ENCODE results near the gene ARHGAP18.

Gene ARHGAP18

DNA sequence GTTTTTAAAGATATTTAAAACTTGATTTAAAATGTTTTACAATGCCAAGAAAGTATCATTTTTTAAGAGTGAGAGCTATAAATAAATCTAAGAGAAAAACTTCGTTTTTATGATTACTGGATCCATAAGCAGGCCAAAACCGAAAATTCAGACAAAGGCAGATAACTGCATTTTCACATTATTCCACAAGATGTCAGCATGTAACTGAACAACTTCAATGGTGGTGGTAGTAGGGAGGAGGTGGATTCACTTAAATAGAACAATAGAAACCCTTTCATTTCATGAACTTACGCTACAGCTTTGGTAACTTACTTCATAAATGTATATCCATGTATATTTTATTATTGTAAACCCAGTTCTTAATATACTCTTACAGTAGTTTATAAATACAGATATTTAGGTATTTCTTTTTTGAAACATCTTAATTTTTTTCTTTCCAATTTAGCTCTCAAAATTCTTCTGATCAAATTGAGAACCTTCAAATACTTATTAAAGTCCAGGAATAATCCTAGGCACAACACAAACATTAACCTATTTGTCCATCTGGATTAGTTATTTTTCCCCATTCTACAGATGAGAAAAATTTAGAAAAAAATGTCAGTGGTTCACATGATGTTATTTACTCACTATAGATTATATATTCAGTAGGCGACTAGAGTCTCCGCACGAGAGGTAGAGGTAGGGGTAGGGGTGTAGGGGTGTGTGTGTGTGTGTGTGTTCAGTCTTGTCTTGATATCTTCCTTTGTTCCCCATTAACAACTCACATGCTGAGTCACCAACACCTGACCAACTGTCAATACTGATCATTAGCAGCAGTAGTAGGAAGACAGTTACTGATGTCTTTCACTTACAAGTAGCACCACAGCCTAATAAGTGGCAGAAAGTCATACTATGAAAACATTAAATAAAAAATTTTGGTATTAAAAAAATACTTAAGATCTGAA is 111.5 kb downstream of the ARHGAP18 start:
- in situ Hi-C loops (cut with MboI; ENCODE audit: low sequenced_read_pairs): loop anchor here (25.0 kb wide), 1 partner anchor 339 kb away; no protein-coding TSS in a partner anchor

DNA sequence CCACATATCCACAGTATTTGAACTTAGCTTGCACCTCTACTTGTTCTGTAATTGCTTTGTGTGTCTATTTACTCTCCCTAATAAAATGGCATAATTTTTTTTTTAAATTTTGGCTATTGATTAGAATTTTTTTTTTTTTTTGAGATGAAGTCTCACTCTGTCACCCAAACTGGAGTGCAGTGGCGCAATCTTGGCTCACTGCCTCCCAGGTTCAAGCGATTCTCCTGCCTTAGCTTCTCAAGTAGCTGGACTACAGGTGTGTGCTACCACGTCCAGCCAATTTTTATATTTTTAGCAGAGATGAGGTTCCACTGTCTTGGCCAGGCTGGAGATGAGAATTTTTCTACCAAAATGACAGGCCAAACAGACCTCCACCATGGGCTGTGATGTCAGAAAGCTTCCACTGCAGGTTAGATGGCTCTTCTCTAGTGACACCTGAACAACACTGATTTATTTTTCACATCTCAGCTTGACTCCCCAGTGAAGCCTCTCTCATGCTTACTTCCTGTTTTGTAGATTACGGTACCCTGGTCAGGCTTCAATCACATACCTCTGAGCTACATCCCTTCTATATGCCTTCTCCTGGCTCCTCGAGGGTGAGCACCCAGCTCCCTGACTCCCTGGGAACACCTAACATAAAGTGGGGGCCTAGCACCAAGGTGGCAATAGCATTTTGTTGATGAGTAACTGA is 112.8 kb downstream of the ARHGAP18 start:
- in situ Hi-C loops (cut with MboI; ENCODE audit: low sequenced_read_pairs): loop anchor here (25.0 kb wide), 1 partner anchor 340 kb away; no protein-coding TSS in a partner anchor

GRCh38 chr6:129596522-129596921 is 113.5 kb downstream of the ARHGAP18 start:
- in situ Hi-C loops (cut with MboI; ENCODE audit: low sequenced_read_pairs): loop anchor here (25.0 kb wide), 1 partner anchor 341 kb away; no protein-coding TSS in a partner anchor

- in situ Hi-C loops (cut with MboI; ENCODE audit: low sequenced_read_pairs): loop anchor here (25.0 kb wide), 1 partner anchor 344 kb away; no protein-coding TSS in a partner anchor
These were observed 116.8 kb downstream of the ARHGAP18 start for GRCh38 chr6:129593233-129593564.

DNA sequence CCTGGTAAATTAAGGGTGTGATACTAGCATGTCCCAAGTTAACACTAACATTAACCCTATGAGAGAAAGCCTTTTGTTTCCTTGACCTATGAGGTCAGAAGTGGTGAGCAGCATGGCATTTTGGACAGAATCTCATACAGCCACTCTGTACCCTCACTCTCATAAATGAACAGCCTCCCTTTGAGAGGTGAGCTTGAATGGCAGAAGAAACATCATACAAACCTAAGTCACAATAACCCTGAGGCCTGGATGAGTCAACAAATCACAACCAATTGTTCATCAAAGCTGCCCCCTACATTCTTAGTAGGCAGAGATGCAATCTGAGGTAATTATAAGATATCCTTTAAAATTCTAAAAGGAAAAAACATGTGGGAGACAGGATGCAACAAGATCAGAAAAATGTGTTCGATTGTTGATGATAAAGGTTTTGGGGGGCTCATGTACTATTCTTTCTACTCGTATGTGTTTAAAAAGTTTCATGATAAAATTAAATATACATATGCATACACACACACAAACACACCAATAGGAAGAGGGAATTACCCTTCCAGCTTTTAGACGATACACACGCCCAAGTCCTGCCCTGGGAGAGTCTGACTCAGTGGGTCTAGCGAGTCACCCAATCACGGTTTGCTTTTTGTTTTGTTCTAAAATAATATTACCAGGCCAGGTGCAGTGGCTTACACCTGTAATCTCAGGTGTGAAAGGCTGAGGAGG is 117.3 kb downstream of the ARHGAP18 start:
- in situ Hi-C loops (cut with MboI; ENCODE audit: low sequenced_read_pairs): loop anchor here (25.0 kb wide), 1 partner anchor 345 kb away; no protein-coding TSS in a partner anchor

DNA sequence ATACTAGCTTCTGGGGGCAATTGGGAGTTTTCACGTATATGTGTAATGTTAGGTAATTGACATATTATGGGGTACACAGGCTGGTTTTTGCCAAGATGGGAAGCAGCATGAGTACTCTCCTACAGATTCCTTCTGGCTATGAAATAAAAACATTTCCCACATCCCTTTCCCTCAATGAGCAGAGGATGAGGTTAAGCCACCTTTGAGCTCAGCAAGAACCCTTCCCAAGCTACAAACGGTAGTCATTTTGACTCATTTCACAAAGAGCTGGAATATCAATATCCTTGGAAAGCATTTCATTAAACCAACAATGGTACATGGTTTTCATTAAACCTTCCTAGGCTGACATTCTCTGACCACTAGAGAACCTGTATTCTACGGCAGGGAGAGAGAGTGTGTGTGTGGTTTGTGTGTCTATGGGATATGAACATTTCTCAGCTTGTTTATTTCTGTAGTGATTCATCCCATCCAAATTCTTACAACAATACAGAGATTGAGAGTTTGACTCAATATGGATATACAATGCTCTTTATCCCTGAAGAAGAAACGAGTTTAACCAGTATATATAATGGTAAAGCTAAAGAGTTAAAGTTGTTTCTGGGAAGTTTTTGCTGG is 119.5 kb downstream of the ARHGAP18 start:
- in situ Hi-C loops (cut with MboI; ENCODE audit: low sequenced_read_pairs): loop anchor here (25.0 kb wide), 1 partner anchor 347 kb away; no protein-coding TSS in a partner anchor

GRCh38 chr6:129586815-129587214 is 123.2 kb downstream of the ARHGAP18 start:
- in situ Hi-C loops (cut with MboI; ENCODE audit: low sequenced_read_pairs): loop anchor here (25.0 kb wide), 1 partner anchor 350 kb away; no protein-coding TSS in a partner anchor

DNA sequence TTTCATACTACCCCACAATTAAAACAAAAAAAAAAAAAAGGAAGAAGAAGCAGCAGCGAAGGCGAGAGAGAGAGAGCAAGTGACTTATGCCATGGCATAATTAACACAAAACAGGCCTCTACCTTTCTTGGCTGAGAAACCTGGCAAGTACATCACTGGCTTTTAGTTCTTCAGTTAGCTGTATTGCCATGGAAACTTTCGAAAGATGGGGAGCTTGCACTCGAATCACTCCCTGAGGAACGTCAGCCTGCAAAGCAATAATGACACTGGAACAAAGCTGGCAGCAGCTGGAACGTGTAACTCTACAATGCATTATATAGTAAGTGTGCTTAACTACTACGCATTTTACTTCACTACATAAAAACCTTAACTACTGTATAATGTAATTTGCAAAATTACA is 126.1 kb downstream of the ARHGAP18 start:
- in situ Hi-C loops (cut with MboI; ENCODE audit: low sequenced_read_pairs): loop anchor here (25.0 kb wide), 1 partner anchor 353 kb away; no protein-coding TSS in a partner anchor

- in situ Hi-C loops (cut with MboI; ENCODE audit: low sequenced_read_pairs): loop anchor here (10.0 to 25.0 kb wide), 2 partner anchors 74 to 359 kb away; no protein-coding TSS in a partner anchor
These were observed 131.7 kb downstream of the ARHGAP18 start for GRCh38 chr6:129578315-129578714.

GRCh38 chr6:129577691-129578090 is 132.3 kb downstream of the ARHGAP18 start:
- in situ Hi-C loops (cut with MboI; ENCODE audit: low sequenced_read_pairs): loop anchor here (10.0 to 25.0 kb wide), 2 partner anchors 73 to 360 kb away; no protein-coding TSS in a partner anchor

- in situ Hi-C loops (cut with MboI; ENCODE audit: low sequenced_read_pairs): loop anchor here (10.0 to 25.0 kb wide), 2 partner anchors 72 to 361 kb away; no protein-coding TSS in a partner anchor
These were observed 133.5 kb downstream of the ARHGAP18 start for GRCh38 chr6:129576456-129576855.

DNA sequence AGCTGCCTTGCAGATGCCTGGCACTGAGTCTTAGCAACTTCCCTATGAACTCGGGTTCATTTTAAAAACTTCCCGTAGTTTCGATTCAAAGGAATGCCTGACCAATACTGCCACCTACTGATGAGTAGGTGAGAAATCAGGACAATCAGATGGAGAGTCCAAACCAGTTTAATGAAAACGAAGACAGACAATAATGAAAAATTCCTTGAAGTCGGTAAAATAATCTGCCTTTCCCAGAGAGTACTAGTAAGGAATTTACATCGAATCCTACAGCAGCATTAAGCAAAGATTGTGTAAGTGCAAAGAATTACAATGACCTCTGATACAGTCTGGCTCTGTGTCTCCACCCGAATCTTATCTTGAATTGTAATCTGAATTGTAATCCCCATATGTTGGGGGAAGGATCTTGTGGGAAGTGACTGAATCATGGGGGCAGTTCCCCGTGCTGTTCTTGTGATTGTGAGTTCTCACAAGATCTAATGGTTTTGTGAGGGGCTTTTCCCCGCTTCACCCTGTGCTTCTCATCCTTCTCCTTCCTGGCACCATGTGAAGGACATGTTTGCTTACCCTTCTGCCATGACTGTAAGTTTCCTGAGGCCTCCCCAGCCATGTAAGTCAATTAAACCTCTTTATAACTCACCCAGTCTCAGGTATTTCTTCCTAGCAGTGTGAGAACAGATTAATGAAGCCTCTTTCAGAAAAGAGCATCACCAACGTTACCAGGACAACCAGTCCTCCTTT is 134.4 kb downstream of the ARHGAP18 start:
- in situ Hi-C loops (cut with MboI; ENCODE audit: low sequenced_read_pairs): loop anchor here (10.0 to 25.0 kb wide), 2 partner anchors 71 to 362 kb away; no protein-coding TSS in a partner anchor

- in situ Hi-C loops (cut with MboI; ENCODE audit: low sequenced_read_pairs): loop anchor here (10.0 to 25.0 kb wide), 2 partner anchors 70 to 363 kb away; no protein-coding TSS in a partner anchor
These were observed 135.4 kb downstream of the ARHGAP18 start for GRCh38 chr6:129574605-129575004.

- in situ Hi-C loops (cut with MboI; ENCODE audit: low sequenced_read_pairs): loop anchor here (10.0 kb wide), 1 partner anchor 66 kb away; no protein-coding TSS in a partner anchor
These were observed 139.0 kb downstream of the ARHGAP18 start for GRCh38 chr6:129570929-129571328.

- in situ Hi-C loops (cut with MboI; ENCODE audit: low sequenced_read_pairs): no loop called here
These were observed 142.0 kb downstream of the ARHGAP18 start for GRCh38 chr6:129568015-129568414.

DNA sequence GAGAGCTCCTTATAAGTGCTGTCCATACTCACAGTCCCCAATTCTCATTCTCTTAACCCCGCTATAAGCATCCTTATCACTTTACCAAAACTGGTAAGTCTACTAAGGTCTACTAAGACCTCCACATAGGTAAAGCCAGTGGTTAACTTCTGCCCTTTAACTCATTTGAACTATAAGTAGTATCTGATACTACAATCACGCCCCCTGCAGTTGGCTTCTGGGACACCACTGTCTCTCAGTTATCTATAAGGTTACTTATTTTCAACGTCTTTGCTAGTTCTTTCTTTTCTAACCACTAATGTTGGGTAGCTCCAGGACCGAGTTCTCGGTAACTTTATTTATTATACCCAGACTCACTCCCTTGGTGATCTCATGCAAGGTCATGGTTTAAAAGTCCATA is 142.6 kb downstream of the ARHGAP18 start:
- in situ Hi-C loops (cut with MboI; ENCODE audit: low sequenced_read_pairs): no loop called here

DNA sequence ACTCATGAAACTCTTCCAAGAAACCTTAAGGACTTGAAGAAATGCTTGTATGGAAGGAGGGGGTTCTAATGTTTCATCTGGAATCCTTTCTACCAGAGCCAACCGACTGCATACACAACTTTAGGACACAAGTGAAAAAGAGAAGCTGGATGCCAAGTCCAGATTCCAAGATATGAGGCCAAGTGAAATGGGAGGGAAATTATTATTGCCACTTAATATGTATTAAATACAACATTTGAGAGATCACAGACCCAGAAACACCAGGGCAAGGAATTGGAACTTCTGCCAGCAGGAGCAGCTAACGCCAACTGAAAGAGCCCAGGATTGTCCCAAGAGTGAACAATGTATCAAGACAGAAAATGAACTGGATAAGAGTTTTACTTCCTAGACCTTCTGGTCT is 144.2 kb downstream of the ARHGAP18 start:
- in situ Hi-C loops (cut with MboI; ENCODE audit: low sequenced_read_pairs): no loop called here

- in situ Hi-C loops (cut with MboI; ENCODE audit: low sequenced_read_pairs): no loop called here
These were observed 144.6 kb downstream of the ARHGAP18 start for GRCh38 chr6:129565366-129565765.

- in situ Hi-C loops (cut with MboI; ENCODE audit: low sequenced_read_pairs): no loop called here
These were observed 151.7 kb downstream of the ARHGAP18 start for GRCh38 chr6:129558248-129558647.

Measured in HL-60/S4 treated with phorbol 12-myristate 13-acetate at 8.2 ng/mL for 4 days and 3 days (cell line).